Measurements from ENCODE around the gene SP100.

The SP100 gene

GRCh38 chr2:230498506-230499107 is 82.6 kb downstream of the SP100 start:
- H3K27ac ChIP-seq (ENCODE audit: low read depth, low read length): no peak overlapping the region
- H3K4me1 ChIP-seq (ENCODE audit: control insufficient read depth, insufficient read depth, low read length): no peaks in the 10 kb centered on the region; the same call in 1 of the 2 replicates
- H3K27me3 ChIP-seq (ENCODE audit: control insufficient read depth, insufficient read depth, low read length): no peaks in the 10 kb centered on the region
- H3K36me3 ChIP-seq (ENCODE audit: control insufficient read depth, insufficient read depth, low read length): no peaks in the 10 kb centered on the region
- no peak overlapping the region for H3K9ac ChIP-seq (ENCODE audit: low read length)
- H3K4me3 ChIP-seq (ENCODE audit: low read depth, low read length): no peak overlapping the region
- no peaks in the 10 kb centered on the region for H3K9me3 ChIP-seq (ENCODE audit: control insufficient read depth, insufficient read depth, low read depth, low read length)

- Histone ChIP-seq H3K27me3 (ENCODE audit: control insufficient read depth, insufficient read depth, low read length) (no peaks in the 10 kb centered on the region), H3K9ac (ENCODE audit: low read length) (no peak overlapping the region), H3K27ac (ENCODE audit: low read depth, low read length) (no peak overlapping the region), H3K4me3 (ENCODE audit: low read depth, low read length) (no peak overlapping the region), H3K4me1 (ENCODE audit: control insufficient read depth, insufficient read depth, low read length) (no peaks in the 10 kb centered on the region; the same call in 1 of the 2 replicates), H3K36me3 (ENCODE audit: control insufficient read depth, insufficient read depth, low read length) (no peaks in the 10 kb centered on the region), H3K9me3 (ENCODE audit: control insufficient read depth, insufficient read depth, low read depth, low read length) (no peaks in the 10 kb centered on the region)
Observed at GRCh38 chr2:230502593-230502992, 86.6 kb downstream of the SP100 start.

DNA sequence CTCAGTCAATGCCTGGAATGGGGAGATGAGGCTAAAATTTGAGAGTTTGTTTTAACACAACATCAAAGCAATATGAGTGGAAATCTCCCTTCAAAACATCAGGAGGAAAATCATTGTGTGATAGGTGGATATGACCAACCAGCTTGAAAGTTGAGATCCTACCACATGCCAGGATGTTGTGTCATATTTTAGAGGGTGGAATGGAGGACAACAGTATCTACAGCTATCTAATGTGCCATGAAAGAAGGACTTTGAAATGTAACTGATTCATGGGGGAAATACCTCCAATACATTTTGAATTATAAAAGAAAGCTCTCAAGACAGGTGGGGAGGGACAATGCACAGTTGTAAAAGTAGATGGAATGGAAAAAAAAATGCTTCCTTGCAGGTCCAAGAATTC is 87.8 kb downstream of the SP100 start:
- Histone ChIP-seq H3K9me3 (ENCODE audit: control insufficient read depth, insufficient read depth, low read depth, low read length) (no peaks in the 10 kb centered on the region), H3K4me3 (ENCODE audit: low read depth, low read length) (no peak overlapping the region), H3K9ac (ENCODE audit: low read length) (no peak overlapping the region), H3K27ac (ENCODE audit: low read depth, low read length) (no peak overlapping the region), H3K4me1 (ENCODE audit: control insufficient read depth, insufficient read depth, low read length) (no peaks in the 10 kb centered on the region; the same call in 1 of the 2 replicates), H3K36me3 (ENCODE audit: control insufficient read depth, insufficient read depth, low read length) (no peaks in the 10 kb centered on the region), H3K27me3 (ENCODE audit: control insufficient read depth, insufficient read depth, low read length) (no peaks in the 10 kb centered on the region)

DNA sequence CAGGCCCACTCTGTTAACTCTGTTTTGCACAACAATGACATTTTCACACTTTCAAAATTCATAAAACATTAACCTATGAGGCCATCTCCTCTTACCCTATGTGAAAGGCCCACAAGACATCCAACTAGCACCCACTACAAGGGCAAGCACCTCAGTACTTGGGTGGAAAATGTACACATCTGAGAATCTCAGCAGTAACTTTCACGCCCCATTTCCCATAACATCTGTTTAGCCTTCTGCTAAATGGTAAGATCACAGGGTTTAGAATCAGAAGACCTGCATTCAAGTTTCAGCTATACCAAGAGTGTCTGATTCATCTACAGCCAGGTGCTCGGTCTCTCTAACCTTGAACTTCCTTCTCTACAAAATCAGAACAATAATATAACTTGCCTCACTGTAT is 89.2 kb downstream of the SP100 start:
- Histone ChIP-seq H3K27ac (ENCODE audit: low read depth, low read length) (no peak overlapping the region), H3K27me3 (ENCODE audit: control insufficient read depth, insufficient read depth, low read length) (no peaks in the 10 kb centered on the region), H3K9me3 (ENCODE audit: control insufficient read depth, insufficient read depth, low read depth, low read length) (no peaks in the 10 kb centered on the region), H3K36me3 (ENCODE audit: control insufficient read depth, insufficient read depth, low read length) (no peaks in the 10 kb centered on the region), H3K4me3 (ENCODE audit: low read depth, low read length) (no peak overlapping the region), H3K4me1 (ENCODE audit: control insufficient read depth, insufficient read depth, low read length) (no peaks in the 10 kb centered on the region; the same call in 1 of the 2 replicates), H3K9ac (ENCODE audit: low read length) (no peak overlapping the region)

DNA sequence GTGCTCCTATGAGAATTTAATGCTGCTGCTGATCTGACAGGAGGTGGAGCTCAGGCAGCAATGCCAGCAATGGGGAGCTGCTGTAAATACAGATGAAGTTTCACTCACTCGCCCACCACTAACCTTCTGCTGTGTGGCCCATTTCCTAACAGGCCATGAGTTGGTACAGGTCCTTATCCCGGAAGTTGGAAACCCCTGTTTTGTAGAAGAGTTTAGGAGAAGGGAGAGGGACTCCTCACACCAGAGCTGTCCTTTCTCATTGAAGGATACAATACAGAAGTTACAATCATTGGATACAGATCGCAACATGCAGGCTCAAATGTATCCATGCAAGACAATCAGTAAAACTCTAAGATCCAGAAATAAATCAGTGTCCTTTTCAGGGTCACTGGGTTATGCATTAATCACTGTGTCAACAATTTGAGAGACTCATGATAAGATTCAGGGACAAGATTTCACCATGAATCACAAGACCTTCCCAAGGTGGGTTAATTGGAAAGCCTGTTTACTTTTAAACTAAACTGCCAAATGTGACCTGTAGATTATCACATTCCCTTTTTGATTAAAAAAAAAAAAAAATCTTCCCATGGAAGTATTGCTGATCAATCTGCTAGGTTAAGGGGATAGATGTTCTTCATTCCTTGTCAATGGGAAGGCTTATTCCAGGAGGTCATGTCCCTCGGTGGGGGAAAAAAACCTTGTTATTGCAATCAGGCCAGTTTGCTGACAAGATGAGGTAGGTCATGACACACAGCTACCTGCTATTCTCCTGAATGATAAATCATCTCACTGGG is 97.2 kb downstream of the SP100 start:
- H3K4me1 ChIP-seq (ENCODE audit: control insufficient read depth, insufficient read depth, low read length): no peaks in the 10 kb centered on the region

GRCh38 chr2:230520061-230520874 is 104.3 kb downstream of the SP100 start:
- H3K36me3 ChIP-seq (ENCODE audit: control insufficient read depth, insufficient read depth, low read length): no peaks in the 10 kb centered on the region
- H3K27me3 ChIP-seq (ENCODE audit: control insufficient read depth, insufficient read depth, low read length): no peaks in the 10 kb centered on the region
- no peak overlapping the region for H3K9ac ChIP-seq (ENCODE audit: low read length)
- no peak overlapping the region for H3K4me3 ChIP-seq (ENCODE audit: low read depth, low read length)
- H3K27ac ChIP-seq (ENCODE audit: low read depth, low read length): no peak overlapping the region
- H3K9me3 ChIP-seq (ENCODE audit: control insufficient read depth, insufficient read depth, low read depth, low read length): peaks cover 18% of the 10 kb centered on the region
- no peaks in the 10 kb centered on the region for H3K4me1 ChIP-seq (ENCODE audit: control insufficient read depth, insufficient read depth, low read length)

More for the DNA sequence above, 97.2 kb downstream of the SP100 start:
- Histone ChIP-seq H3K9ac (ENCODE audit: low read length) (no peak overlapping the region), H3K36me3 (ENCODE audit: control insufficient read depth, insufficient read depth, low read length) (no peaks in the 10 kb centered on the region), H3K9me3 (ENCODE audit: control insufficient read depth, insufficient read depth, low read depth, low read length) (no peaks in the 10 kb centered on the region), H3K4me3 (ENCODE audit: low read depth, low read length) (no peak overlapping the region), H3K27me3 (ENCODE audit: control insufficient read depth, insufficient read depth, low read length) (no peaks in the 10 kb centered on the region), H3K27ac (ENCODE audit: low read depth, low read length) (no peak overlapping the region)

DNA sequence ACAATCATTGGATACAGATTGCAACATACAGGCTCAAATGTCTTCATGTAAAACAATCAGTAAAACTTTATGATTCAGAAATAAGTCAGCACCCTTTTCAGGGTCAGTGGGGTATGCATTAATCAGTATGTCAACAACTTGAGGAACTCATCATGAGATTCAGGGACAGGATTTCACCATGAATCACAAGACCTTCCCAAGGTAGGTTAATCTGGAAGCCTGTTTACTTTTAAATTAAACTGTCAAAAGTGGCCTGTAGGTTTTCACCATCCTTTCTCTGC is 104.8 kb downstream of the SP100 start:
- H3K27ac ChIP-seq (ENCODE audit: low read depth, low read length): no peak overlapping the region
- no peak overlapping the region for H3K9ac ChIP-seq (ENCODE audit: low read length)
- H3K36me3 ChIP-seq (ENCODE audit: control insufficient read depth, insufficient read depth, low read length): no peaks in the 10 kb centered on the region
- H3K27me3 ChIP-seq (ENCODE audit: control insufficient read depth, insufficient read depth, low read length): no peaks in the 10 kb centered on the region
- H3K9me3 ChIP-seq (ENCODE audit: control insufficient read depth, insufficient read depth, low read depth, low read length): peaks cover 23% of the 10 kb centered on the region
- H3K4me1 ChIP-seq (ENCODE audit: control insufficient read depth, insufficient read depth, low read length): no peaks in the 10 kb centered on the region
- H3K4me3 ChIP-seq (ENCODE audit: low read depth, low read length): no peak overlapping the region

- Histone ChIP-seq H3K9ac (ENCODE audit: low read length) (no peak overlapping the region), H3K36me3 (ENCODE audit: control insufficient read depth, insufficient read depth, low read length) (no peaks in the 10 kb centered on the region), H3K27me3 (ENCODE audit: control insufficient read depth, insufficient read depth, low read length) (no peaks in the 10 kb centered on the region), H3K9me3 (ENCODE audit: control insufficient read depth, insufficient read depth, low read depth, low read length) (peaks cover 26% of the 10 kb centered on the region), H3K27ac (ENCODE audit: low read depth, low read length) (no peak overlapping the region), H3K4me3 (ENCODE audit: low read depth, low read length) (no peak overlapping the region), H3K4me1 (ENCODE audit: control insufficient read depth, insufficient read depth, low read length) (no peaks in the 10 kb centered on the region)
Observed at GRCh38 chr2:230521386-230521785, 105.4 kb downstream of the SP100 start.

GRCh38 chr2:230525682-230526081 is 109.7 kb downstream of the SP100 start:
- no peak overlapping the region for H3K9ac ChIP-seq (ENCODE audit: low read length)
- H3K36me3 ChIP-seq (ENCODE audit: control insufficient read depth, insufficient read depth, low read length): no peaks in the 10 kb centered on the region
- no peaks in the 10 kb centered on the region for H3K27me3 ChIP-seq (ENCODE audit: control insufficient read depth, insufficient read depth, low read length)
- H3K4me3 ChIP-seq (ENCODE audit: low read depth, low read length): no peak overlapping the region
- H3K27ac ChIP-seq (ENCODE audit: low read depth, low read length): no peak overlapping the region
- no peaks in the 10 kb centered on the region for H3K4me1 ChIP-seq (ENCODE audit: control insufficient read depth, insufficient read depth, low read length)
- peaks cover 19% of the 10 kb centered on the region for H3K9me3 ChIP-seq (ENCODE audit: control insufficient read depth, insufficient read depth, low read depth, low read length)

DNA sequence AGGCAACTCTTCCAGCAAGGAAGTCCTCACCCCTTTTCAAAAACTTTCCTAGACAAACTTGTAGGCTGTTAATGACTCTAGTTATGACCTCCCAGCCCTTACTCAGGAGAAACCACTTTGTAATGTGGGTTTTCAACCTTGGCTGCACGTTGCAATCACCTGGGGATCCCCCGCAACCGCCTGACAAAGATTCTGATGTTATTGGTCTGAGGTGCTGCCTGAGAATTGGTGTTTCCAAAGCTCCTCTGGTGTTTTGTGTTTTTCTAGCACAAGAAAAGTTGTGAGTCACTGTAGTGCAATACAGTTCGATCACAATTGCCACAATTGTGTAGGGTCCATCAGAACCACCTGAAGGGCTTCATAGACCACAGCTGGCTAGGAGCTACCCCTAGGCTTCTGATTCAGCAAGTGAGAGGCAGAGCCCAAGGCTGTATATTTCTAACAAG is 121.6 kb downstream of the SP100 start:
- H3K9ac ChIP-seq (ENCODE audit: low read length): no peak overlapping the region
- no peaks in the 10 kb centered on the region for H3K9me3 ChIP-seq (ENCODE audit: control insufficient read depth, insufficient read depth, low read depth, low read length)
- no peaks in the 10 kb centered on the region for H3K27me3 ChIP-seq (ENCODE audit: control insufficient read depth, insufficient read depth, low read length)
- no peak overlapping the region for H3K4me3 ChIP-seq (ENCODE audit: low read depth, low read length)
- no peaks in the 10 kb centered on the region for H3K4me1 ChIP-seq (ENCODE audit: control insufficient read depth, insufficient read depth, low read length)
- no peaks in the 10 kb centered on the region for H3K36me3 ChIP-seq (ENCODE audit: control insufficient read depth, insufficient read depth, low read length)
- H3K27ac ChIP-seq (ENCODE audit: low read depth, low read length): no peak overlapping the region

DNA sequence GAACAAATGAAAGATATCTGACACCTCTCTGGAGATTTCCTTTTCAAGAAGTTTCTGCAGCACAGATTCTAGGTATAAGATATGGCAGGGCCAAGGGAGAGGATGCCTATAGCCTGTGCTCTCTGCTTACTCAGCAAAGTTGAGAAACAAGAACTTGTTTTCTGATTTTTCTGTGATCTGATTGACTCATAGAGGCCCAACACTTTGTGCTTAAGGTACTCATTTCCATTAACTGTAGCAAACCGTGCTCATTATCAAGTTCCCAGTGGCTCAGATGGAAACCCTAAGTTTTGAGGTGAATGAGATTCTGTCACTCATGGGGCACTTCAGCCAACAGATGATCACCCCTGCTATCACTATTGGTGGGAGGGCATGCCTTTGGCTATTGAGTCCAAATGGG is 124.3 kb downstream of the SP100 start:
- H3K27ac ChIP-seq (ENCODE audit: low read depth, low read length): no peak overlapping the region
- no peak overlapping the region for H3K4me3 ChIP-seq (ENCODE audit: low read depth, low read length)
- H3K9me3 ChIP-seq (ENCODE audit: control insufficient read depth, insufficient read depth, low read depth, low read length): no peaks in the 10 kb centered on the region
- H3K9ac ChIP-seq (ENCODE audit: low read length): no peak overlapping the region
- H3K4me1 ChIP-seq (ENCODE audit: control insufficient read depth, insufficient read depth, low read length): no peaks in the 10 kb centered on the region
- no peaks in the 10 kb centered on the region for H3K27me3 ChIP-seq (ENCODE audit: control insufficient read depth, insufficient read depth, low read length)
- no peaks in the 10 kb centered on the region for H3K36me3 ChIP-seq (ENCODE audit: control insufficient read depth, insufficient read depth, low read length)

Measured in HUES6 (cell line).